ENCODE measurements around the gene IDNK. TPM values are rescaled to one million over a fixed set of nuclear protein-coding genes. Genes with fewer than 3 reads are reported as not detected.

The IDNK gene
- total RNA-seq, 2 experiments from 2014 or later = 4.4 to 5.0 TPM

DNA sequence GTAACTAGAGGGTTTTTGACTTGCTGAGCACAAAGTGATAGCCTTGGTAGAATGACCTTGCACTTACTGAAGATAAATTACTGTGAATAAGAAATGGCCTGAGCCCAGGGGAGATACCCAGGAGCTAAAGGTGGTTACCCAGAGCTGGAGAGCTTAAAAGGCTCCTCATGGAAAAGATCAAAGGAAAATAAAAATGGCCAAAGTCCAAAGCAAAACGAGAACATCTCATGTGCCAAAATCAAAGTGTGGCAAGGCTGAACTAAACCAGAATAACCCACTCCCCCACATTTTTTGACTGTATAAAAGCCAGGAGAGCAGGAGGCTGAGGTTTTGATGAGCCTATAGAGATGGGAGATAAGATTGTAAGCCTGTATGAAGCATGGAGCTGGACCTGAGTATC is 14.4 kb downstream of the IDNK start:
- Mint-ChIP-seq H3K4me3 (no peak overlapping the region), H3K27ac (no peak overlapping the region), H3K36me3 (no peaks in the 10 kb centered on the region), H3K27me3 (no peaks in the 10 kb centered on the region), H3K4me1 (ENCODE audit: low read depth) (no peaks in the 10 kb centered on the region), H3K9me3 (no peaks in the 10 kb centered on the region)
- intact Hi-C loops (cut with micrococcal nuclease) = no loop called here
- CTCF ChIA-PET = interaction anchor here (0.8 to 4.5 kb wide), 4 partner anchors 12 to 16 kb away, joined by 3 to 21 read pairs (median 11); no protein-coding TSS in a partner anchor
- DNase-seq = no peak
- POLR2A ChIA-PET = no interaction called here

DNA sequence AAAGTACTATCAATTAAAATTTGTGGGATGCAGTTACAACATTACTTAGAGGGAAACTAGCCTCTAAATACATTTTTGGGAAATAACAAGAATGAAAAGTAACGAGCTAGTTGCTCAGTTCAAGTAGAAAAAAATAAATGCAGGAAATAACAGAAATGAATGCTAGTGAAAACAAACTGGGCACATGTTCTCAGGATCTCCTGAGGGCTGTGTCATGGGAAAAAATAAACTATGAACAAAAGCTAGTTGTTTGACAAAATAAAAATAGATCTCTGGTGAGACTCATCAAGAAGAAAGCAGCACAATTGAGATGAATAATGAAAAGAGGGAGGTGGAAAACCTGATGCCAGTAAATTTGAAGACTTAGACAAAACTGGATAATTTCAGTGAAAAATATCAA is 16.3 kb downstream of the IDNK start:
- POLR2A ChIA-PET = no interaction called here
- no peaks in the 10 kb centered on the region for H3K27me3 Mint-ChIP-seq
- no peaks in the 10 kb centered on the region for H3K9me3 Mint-ChIP-seq

DNA sequence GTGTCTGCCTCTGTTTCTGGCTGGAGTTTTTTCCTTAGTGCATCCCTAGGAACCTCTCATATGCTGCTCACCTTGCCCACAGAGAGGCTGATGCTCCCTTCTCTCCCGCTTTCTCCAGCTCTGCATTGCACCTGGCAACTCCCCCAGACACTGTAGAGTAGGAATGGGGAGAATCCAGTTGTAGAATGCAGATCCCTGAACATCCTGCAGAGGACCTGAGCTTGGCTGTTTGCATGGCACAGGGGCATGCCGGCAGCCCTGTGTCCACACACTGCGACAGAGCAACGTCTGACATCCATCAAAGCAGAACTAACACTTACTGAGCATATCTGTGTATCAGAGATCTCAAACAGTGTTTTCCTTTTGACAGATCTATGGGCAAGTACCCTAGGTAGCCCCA is 19.9 kb downstream of the IDNK start:
- H3K27ac Mint-ChIP-seq = no peak overlapping the region
- CTCF ChIA-PET = no interaction called here
- no peak for DNase-seq
- no peaks in the 10 kb centered on the region for H3K4me1 Mint-ChIP-seq (ENCODE audit: low read depth)
- H3K9me3 Mint-ChIP-seq = no peaks in the 10 kb centered on the region
- peaks cover 9% of the 10 kb centered on the region for H3K36me3 Mint-ChIP-seq
- intact Hi-C loops (cut with micrococcal nuclease) = no loop called here
- POLR2A ChIA-PET = no interaction called here
- no peaks in the 10 kb centered on the region for H3K27me3 Mint-ChIP-seq
- H3K4me3 Mint-ChIP-seq = no peak overlapping the region

More for the DNA sequence above, 16.3 kb downstream of the IDNK start:
- H3K4me3 Mint-ChIP-seq = no peak overlapping the region
- no peaks in the 10 kb centered on the region for H3K4me1 Mint-ChIP-seq (ENCODE audit: low read depth)
- CTCF ChIA-PET = interaction anchor here (1.8 to 4.5 kb wide), 3 partner anchors 10 to 18 kb away, joined by 5 to 18 read pairs (median 13); no protein-coding TSS in a partner anchor
- H3K27ac Mint-ChIP-seq = no peak overlapping the region
- peaks cover 1% of the 10 kb centered on the region for H3K36me3 Mint-ChIP-seq
- no peak for DNase-seq
- intact Hi-C loops (cut with micrococcal nuclease) = no loop called here

DNA sequence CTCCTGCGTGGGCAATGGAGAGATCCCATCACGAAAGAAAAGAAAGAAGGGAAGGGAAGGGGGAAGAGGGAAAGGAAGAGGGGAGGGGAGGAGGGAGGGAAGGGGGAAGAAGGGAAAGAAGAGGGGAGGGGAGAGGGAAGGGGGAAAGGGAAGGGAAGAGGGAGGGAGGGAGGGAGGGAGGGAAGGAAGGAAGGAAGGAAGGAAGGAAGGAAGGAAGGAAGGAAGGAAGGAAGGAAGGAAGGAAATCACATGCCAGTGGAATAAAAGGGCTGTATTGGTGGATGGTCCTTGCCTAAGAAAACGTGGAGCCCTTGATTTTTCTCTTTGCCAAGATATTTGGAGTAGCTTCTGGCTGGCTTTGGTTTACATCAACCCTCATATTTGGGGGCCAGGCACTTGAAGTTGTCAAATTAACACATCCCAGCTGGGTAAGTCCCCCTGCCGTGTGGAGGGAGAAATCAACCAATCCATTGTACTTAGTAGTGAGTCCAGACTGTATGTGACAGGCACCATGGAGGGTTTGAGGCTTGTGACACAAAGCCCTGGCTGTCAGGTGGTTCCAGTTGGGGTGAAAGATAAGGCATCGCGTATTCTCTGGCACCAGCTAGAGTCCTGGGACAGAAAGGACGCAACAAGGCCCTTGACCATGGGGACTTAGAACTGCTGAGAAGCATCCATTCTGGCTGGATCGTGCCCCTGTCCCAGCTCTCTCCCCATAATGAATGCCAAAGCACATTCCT is 23.7 kb downstream of the IDNK start:
- DNase-seq = no peak
- Mint-ChIP-seq H3K27ac (no peak overlapping the region), H3K4me3 (no peak overlapping the region), H3K9me3 (no peaks in the 10 kb centered on the region), H3K27me3 (no peaks in the 10 kb centered on the region), H3K4me1 (ENCODE audit: low read depth) (no peaks in the 10 kb centered on the region), H3K36me3 (peaks cover 16% of the 10 kb centered on the region)
- intact Hi-C loops (cut with micrococcal nuclease) = no loop called here
- ChIA-PET POLR2A (no interaction called here), CTCF (interaction anchor here (1.3 kb wide), 1 partner anchor 26 kb away, joined by 7 read pairs; no protein-coding TSS in a partner anchor)

DNA sequence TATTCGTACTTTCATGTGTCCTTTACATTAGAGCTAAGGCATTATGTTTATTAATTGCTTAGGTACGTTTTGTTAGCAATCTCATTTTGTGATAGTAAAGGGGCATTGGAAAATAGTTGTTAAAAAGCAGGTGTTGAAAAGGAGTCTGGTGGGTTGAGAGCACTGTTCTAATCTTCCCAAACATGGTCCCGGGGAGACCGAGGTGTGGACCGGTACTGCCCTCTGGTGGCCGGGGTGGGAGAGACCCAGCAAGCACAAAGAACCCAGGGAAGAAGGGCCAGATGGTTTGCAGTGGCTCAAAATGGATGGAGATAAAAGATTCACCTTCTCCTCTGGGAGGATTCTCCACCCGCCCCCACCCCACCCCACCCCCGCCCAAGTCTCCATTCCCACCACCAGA is 26.1 kb downstream of the IDNK start:
- peaks cover 32% of the 10 kb centered on the region for H3K36me3 Mint-ChIP-seq
- peaks cover 1% of the 10 kb centered on the region for H3K4me1 Mint-ChIP-seq (ENCODE audit: low read depth)
- no peak overlapping the region for H3K4me3 Mint-ChIP-seq

DNA sequence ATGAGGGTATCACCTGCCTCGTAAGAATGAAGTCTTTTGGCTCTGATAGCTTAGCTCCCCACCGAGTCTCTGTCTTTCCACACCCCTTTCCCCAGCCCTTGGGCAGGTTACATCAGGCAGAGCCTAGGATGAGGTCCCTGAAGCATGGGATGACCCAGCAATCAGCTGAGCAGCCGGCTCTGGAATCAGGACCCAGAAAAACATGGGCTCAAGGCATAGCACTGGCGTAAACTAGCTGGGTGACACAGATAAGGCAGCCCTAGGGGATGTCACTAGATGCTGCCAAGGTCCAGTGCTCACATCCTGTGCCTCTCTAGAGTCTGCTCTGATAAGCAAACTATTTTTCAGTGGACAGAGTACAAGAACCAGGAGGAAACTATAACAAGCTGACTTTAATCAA is 26.6 kb downstream of the IDNK start:
- intact Hi-C loops (cut with micrococcal nuclease) = loop anchor here (1.0 kb wide), 2 partner anchors 29 to 315 kb away; no protein-coding TSS in a partner anchor
- peaks cover 36% of the 10 kb centered on the region for H3K36me3 Mint-ChIP-seq
- POLR2A ChIA-PET = interaction anchor here (0.8 to 1.3 kb wide), 2 partner anchors 28 to 59 kb away, joined by 4 to 5 read pairs; partner anchors contain the start of gene UBQLN1

More for the DNA sequence above, 26.1 kb downstream of the IDNK start:
- intact Hi-C loops (cut with micrococcal nuclease) = loop anchor here (1.0 kb wide), 2 partner anchors 29 to 315 kb away; no protein-coding TSS in a partner anchor
- POLR2A ChIA-PET = interaction anchor here (1.3 kb wide), 1 partner anchor 59 kb away, joined by 5 read pairs; the partner anchor contains the start of gene UBQLN1
- peak; percentile 81 for DNase-seq
- Mint-ChIP-seq H3K27me3 (no peaks in the 10 kb centered on the region), H3K27ac (no peak overlapping the region), H3K9me3 (peaks cover 2% of the 10 kb centered on the region)
- CTCF ChIA-PET = interaction anchor here (0.7 to 3.6 kb wide), 21 partner anchors 9 to 315 kb away, joined by 3 to 41 read pairs (median 7); partner anchors contain the start of genes IDNK and UBQLN1

DNA sequence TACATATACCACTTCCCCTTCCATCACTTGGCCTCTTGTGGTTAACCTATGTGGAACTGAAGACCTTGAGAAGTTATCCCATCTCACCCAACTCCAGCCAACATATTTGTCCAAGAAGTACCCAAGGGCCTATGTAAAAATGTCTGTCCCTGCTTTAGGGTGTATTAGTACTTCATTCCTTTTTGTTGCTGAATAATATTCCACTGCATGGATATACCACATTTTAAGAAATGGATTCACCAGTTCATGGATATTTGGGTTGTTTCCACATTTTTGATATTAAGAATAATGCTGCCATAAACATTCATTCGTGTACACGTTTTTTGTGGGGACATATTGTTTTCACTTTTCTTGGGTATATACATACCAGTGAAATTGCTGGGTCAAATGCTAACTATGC is 28.6 kb downstream of the IDNK start:
- POLR2A ChIA-PET = no interaction called here
- Mint-ChIP-seq H3K27ac (no peak overlapping the region), H3K27me3 (no peaks in the 10 kb centered on the region), H3K4me1 (ENCODE audit: low read depth) (peaks cover 10% of the 10 kb centered on the region), H3K36me3 (peaks cover 47% of the 10 kb centered on the region), H3K9me3 (peaks cover 2% of the 10 kb centered on the region), H3K4me3 (no peak overlapping the region)
- intact Hi-C loops (cut with micrococcal nuclease) = no loop called here
- CTCF ChIA-PET = interaction anchor here (1.5 to 3.6 kb wide), 2 partner anchors 12 to 31 kb away, joined by 5 to 41 read pairs; no protein-coding TSS in a partner anchor
- DNase-seq = no peak

More for the DNA sequence above, 26.6 kb downstream of the IDNK start:
- Mint-ChIP-seq H3K27ac (no peak overlapping the region), H3K9me3 (peaks cover 2% of the 10 kb centered on the region), H3K4me1 (ENCODE audit: low read depth) (peaks cover 6% of the 10 kb centered on the region), H3K27me3 (no peaks in the 10 kb centered on the region), H3K4me3 (no peak overlapping the region)
- CTCF ChIA-PET = interaction anchor here (0.8 to 3.6 kb wide), 20 partner anchors 9 to 315 kb away, joined by 3 to 41 read pairs (median 8); partner anchors contain the start of genes IDNK and UBQLN1
- no peak for DNase-seq

DNA sequence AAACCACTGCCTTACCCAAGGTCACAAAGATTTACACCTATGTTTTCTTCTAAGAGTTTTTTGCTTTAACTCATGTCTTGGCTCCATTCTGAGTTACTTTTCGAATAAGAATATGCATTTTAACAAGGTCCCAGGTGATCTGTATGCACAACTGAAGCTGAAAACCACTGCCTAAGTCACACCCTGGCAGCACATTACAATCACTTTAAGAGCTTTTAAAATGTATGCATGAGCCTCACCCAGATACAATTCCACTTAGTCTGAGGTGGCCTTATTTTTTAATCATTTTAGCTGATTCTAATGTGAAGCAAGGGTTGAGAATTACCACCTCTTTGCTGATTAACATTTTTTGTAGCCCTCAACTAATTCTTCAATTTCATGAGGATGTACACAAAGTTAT is 29.5 kb downstream of the IDNK start:
- Mint-ChIP-seq H3K27me3 (no peaks in the 10 kb centered on the region), H3K4me1 (ENCODE audit: low read depth) (peaks cover 10% of the 10 kb centered on the region), H3K4me3 (no peak overlapping the region), H3K9me3 (peaks cover 2% of the 10 kb centered on the region), H3K27ac (no peak overlapping the region), H3K36me3 (peaks cover 45% of the 10 kb centered on the region)
- ChIA-PET CTCF (no interaction called here), POLR2A (interaction anchor here (0.5 kb wide), 1 partner anchor 24 kb away, joined by 3 read pairs; no protein-coding TSS in a partner anchor)
- intact Hi-C loops (cut with micrococcal nuclease) = no loop called here
- no peak for DNase-seq

DNA sequence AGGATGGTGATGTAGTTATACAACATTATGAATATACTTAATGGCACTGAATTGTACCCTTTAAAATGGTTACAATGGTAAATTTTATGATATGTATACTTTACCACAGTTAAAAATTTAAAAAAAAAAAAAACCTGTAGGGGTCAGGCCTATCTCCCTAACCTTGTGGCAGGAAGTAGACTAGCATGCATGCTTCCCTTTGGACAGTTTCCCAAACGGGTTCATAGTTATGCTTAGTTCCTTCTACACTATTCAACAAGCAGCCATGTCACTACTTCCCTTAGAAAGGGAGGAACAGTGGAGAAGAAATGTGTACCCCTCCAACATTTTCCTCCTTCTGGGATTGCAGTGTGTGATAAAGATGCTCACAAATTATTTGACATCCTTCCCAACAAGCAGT is 32.5 kb downstream of the IDNK start:
- intact Hi-C loops (cut with micrococcal nuclease) = no loop called here

DNA sequence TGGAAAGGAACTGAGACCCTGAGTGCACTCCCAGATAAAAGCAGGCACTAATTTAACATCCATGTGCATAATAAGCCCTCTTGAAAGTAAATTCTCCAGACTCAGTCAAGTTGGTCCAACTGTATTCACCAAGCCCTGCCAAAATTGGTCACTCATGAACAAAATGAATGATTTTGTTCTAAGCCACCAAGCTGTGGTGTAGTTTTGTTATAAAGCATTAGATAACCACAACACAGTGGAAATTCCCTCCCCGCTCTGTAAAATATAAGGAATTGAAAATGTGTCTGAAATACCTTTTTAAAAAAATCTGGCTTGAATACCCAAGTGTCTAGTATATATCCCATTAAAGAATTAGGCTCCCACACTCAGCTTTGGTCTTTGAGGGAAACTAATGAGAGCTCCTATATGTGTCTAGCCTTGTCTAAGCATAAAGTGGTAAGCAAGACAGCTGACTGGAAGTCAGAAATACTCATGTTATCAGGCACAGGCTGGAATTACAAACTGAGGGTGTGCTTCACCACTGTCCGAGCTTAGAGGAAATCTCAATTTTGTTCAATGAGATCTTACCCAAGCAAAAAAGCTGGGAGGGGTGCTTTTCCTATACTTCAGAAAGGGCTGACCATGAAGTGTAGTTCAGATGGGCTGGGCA is 33.2 kb downstream of the IDNK start:
- ChIA-PET POLR2A (no interaction called here), CTCF (no interaction called here)
- no peaks in the 10 kb centered on the region for H3K27me3 Mint-ChIP-seq
- no peak overlapping the region for H3K27ac Mint-ChIP-seq
- H3K4me1 Mint-ChIP-seq (ENCODE audit: low read depth) = peaks cover 10% of the 10 kb centered on the region
- intact Hi-C loops (cut with micrococcal nuclease) = no loop called here
- no peak overlapping the region for H3K4me3 Mint-ChIP-seq
- peaks cover 2% of the 10 kb centered on the region for H3K9me3 Mint-ChIP-seq
- peaks cover 49% of the 10 kb centered on the region for H3K36me3 Mint-ChIP-seq
- DNase-seq = no peak

More for the DNA sequence above, 32.5 kb downstream of the IDNK start:
- peaks cover 2% of the 10 kb centered on the region for H3K9me3 Mint-ChIP-seq
- H3K36me3 Mint-ChIP-seq = peaks cover 47% of the 10 kb centered on the region
- DNase-seq = no peak
- H3K4me1 Mint-ChIP-seq (ENCODE audit: low read depth) = peaks cover 10% of the 10 kb centered on the region
- ChIA-PET POLR2A (no interaction called here), CTCF (no interaction called here)
- no peak overlapping the region for H3K27ac Mint-ChIP-seq
- H3K27me3 Mint-ChIP-seq = no peaks in the 10 kb centered on the region
- H3K4me3 Mint-ChIP-seq = no peak overlapping the region

DNA sequence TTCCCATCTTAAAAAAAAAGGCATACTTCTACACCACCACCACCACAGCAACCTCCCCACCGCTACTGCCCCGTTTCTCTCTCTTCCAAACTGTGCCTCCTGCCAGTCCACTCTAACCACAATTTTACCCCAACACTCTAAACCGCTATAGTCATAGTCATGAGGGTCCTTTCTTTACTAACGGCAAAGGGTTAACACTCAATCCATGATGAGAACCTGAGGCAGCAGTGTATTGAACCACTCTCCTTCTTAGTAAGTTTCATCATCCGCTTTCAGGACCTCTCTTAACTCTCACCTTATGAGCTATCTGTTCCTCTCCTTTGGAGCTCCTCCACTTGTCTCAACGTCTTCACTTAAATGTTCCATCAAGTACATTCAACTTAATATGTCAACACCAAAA is 34.0 kb downstream of the IDNK start:
- POLR2A ChIA-PET = no interaction called here
- Mint-ChIP-seq H3K27ac (no peak overlapping the region), H3K4me3 (no peak overlapping the region), H3K36me3 (peaks cover 49% of the 10 kb centered on the region), H3K9me3 (peaks cover 2% of the 10 kb centered on the region), H3K27me3 (no peaks in the 10 kb centered on the region), H3K4me1 (ENCODE audit: low read depth) (peaks cover 10% of the 10 kb centered on the region)
- intact Hi-C loops (cut with micrococcal nuclease) = no loop called here
- DNase-seq = no peak
- CTCF ChIA-PET = no interaction called here

DNA sequence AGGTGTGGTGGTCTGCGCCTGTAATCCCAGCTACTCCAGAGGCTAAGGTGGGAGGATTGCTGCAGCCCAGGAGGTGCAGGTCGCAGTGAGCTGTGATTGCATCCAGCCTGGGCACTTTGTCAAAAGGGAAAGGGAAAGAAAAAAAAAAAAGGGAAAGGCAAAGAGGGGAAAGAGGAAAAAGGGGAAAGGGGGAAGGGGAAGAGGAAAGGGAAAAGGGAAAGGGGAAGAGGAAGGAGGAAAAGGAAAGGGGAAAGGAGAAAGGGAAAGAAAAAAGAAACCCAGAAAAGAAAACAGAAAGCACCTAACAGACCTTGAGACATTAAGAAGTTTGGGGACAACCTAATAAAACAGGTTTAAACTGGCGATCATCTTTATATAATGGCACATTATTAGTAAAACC is 40.0 kb downstream of the IDNK start:
- Mint-ChIP-seq H3K27ac (no peak overlapping the region), H3K9me3 (no peaks in the 10 kb centered on the region), H3K36me3 (peaks cover 32% of the 10 kb centered on the region), H3K4me3 (no peak overlapping the region), H3K4me1 (ENCODE audit: low read depth) (peaks cover 6% of the 10 kb centered on the region), H3K27me3 (no peaks in the 10 kb centered on the region)
- CTCF ChIA-PET = interaction anchor here (2.4 kb wide), 1 partner anchor 14 kb away, joined by 11 read pairs; no protein-coding TSS in a partner anchor
- intact Hi-C loops (cut with micrococcal nuclease) = no loop called here
- POLR2A ChIA-PET = no interaction called here
- DNase-seq = no peak

All from activated CD4-positive, alpha-beta memory T cell treated with anti-CD3 and anti-CD28 coated beads for 36 hours (primary cell).